Measurements from ENCODE around the gene CALB2. TPM values are rescaled to one million over a fixed set of nuclear protein-coding genes. Genes with fewer than 3 reads are reported as not detected.
A peak's percentile ranks its signal among the peaks of the same experiment; 100 is the strongest.
"Not testable (repeated sequence)": the region's sequence is repeated elsewhere in the genome, so short reads cannot be mapped to it uniquely, and the experiment has no call there.

The CALB2 gene
- total and polyA plus RNA-seq, 2 of the 4 experiments (the other 2 are of a cell fraction): 0.18 to 0.32 TPM

- TF ChIP-seq SMC3 (IDR thresholded peaks at IDR 0.05; ENCODE audit: low read depth, low read length) (peak; percentile 53), RFX5 (IDR thresholded peaks at IDR 0.05; ENCODE audit: low read depth, low read length) (no peak), POLR2A (IDR thresholded peaks at IDR 0.05; ENCODE audit: low read depth, low read length) (no peak), MAZ (IDR thresholded peaks at IDR 0.05; ENCODE audit: borderline replicate concordance, low read depth, low read length) (no peak)
These were observed 46.9 kb upstream of the CALB2 start (continued) for GRCh38 chr16:71311553-71312158.

GRCh38 chr16:71313591-71313990 lies 44.9 kb upstream of the CALB2 start:
- H3K9ac ChIP-seq (ENCODE audit: low read depth, low read length); H3K18ac ChIP-seq (ENCODE audit: low read depth, low read length); ATAC-seq (ENCODE audit: low read depth); H3K14ac ChIP-seq (replicated peaks; ENCODE audit: low read depth, low read length); dilution Hi-C loops (cut with HindIII; ENCODE audit: low sequenced_read_pairs, unreplicated experiment); H3K4ac ChIP-seq (ENCODE audit: low read depth, low read length); H3K79me1 ChIP-seq (ENCODE audit: low read depth in 1 of 2, low read length in 2 of 2); H2AK5ac ChIP-seq (ENCODE audit: low read depth, low read length); H3K4me2 ChIP-seq (ENCODE audit: low read depth, low read length); H2BK20ac ChIP-seq (ENCODE audit: low read depth, low read length); CTCF ChIA-PET; H2BK120ac ChIP-seq (ENCODE audit: low read depth, low read length); intact Hi-C loops (cut with micrococcal nuclease); H4K20me1 ChIP-seq (ENCODE audit: insufficient read depth, low read length); POLR2A ChIA-PET (ENCODE audit: unreplicated experiment); H2BK15ac ChIP-seq (ENCODE audit: low read depth, low read length); H2AK9ac ChIP-seq (replicated peaks; ENCODE audit: low read depth, low read length, poor library complexity); H4K8ac ChIP-seq (ENCODE audit: low read depth in 2 of 2, low read length in 2 of 2); H2BK5ac ChIP-seq (ENCODE audit: low read depth, low read length, poor library complexity, severe bottlenecking); H3K27ac ChIP-seq (ENCODE audit: insufficient read depth, low read length); in situ Hi-C loops (cut with MboI; ENCODE audit: low sequenced_read_pairs); H3K9me3 ChIP-seq (ENCODE audit: control insufficient read depth, insufficient read depth, low read length); DNase-seq; H2AFZ ChIP-seq (replicated peaks; ENCODE audit: low read length, poor library complexity); BruUV-seq (replicated peaks); H4K5ac ChIP-seq (ENCODE audit: low read depth, low read length); H3K23ac ChIP-seq (ENCODE audit: low read depth, low read length); H3K4me3 ChIP-seq (ENCODE audit: insufficient read depth, low read depth, low read length); H3K9me1 ChIP-seq (ENCODE audit: insufficient read depth, low read length); H3K27me3 ChIP-seq (ENCODE audit: control insufficient read depth, insufficient read depth, low read length); H4K91ac ChIP-seq (ENCODE audit: insufficient read depth, low read depth, low read length); H3K56ac ChIP-seq (ENCODE audit: extremely low read depth, insufficient read depth, low read length); H3K36me3 ChIP-seq (ENCODE audit: control insufficient read depth, insufficient read depth, low read length); H3K4me1 ChIP-seq (ENCODE audit: control insufficient read depth, insufficient read depth, low read length): not testable (repeated sequence)
- 60% methylated on average over 2 of the region's 3 CpGs; no CpG with 5 or more reads in 1 of the 2 experiments for WGBS, 2 experiments (ENCODE audit: extremely low coverage in 2 of 2, insufficient read length in 1 of 2)
